Neural cell (in vitro differentiated cells): Measurements from ENCODE around the gene FOXN1.

ENCODE experiments used
- CTCF ChIP-seq: fragments of 450-650 bp; IDR thresholded peaks from 2 replicates; pipeline ENCODE4 v1.5.1; 2014; ENCODE audit warnings: antibody characterized with exemption, mild to moderate bottlenecking, moderate library complexity; ENCODE audit not compliant: poor library complexity, severe bottlenecking
- EP300 ChIP-seq: fragments of 450-650 bp; conservative IDR thresholded peaks from 2 replicates; pipeline ENCODE4 v1.6.1; 2014; ENCODE audit warnings: antibody characterized with exemption, mild to moderate bottlenecking, moderate library complexity; ENCODE audit not compliant: poor library complexity, severe bottlenecking
- EZH2 ChIP-seq: fragments of 200-600, 300-800 bp; shearing (Covaris generic), sonication (generic); IDR thresholded peaks from 2 replicates; pipeline ENCODE4 v1.6.1; 2014; ENCODE audit warnings: antibody characterized with exemption, low read length, borderline replicate concordance, mild to moderate bottlenecking; ENCODE audit not compliant: insufficient read depth, poor library complexity, severe bottlenecking
- MXI1 ChIP-seq: fragments of 450-650 bp; conservative IDR thresholded peaks from 2 replicates; pipeline ENCODE4 v1.6.1; 2014; ENCODE audit warnings: antibody characterized with exemption, mild to moderate bottlenecking; ENCODE audit not compliant: poor library complexity, severe bottlenecking
- POLR2AphosphoS5 ChIP-seq: IDR thresholded peaks from 2 replicates; pipeline ENCODE4 v1.6.1; 2012
- RAD21 ChIP-seq: fragments of 450-650 bp; conservative IDR thresholded peaks from 2 replicates; pipeline ENCODE4 v1.6.1; 2014; ENCODE audit warnings: antibody characterized with exemption, mild to moderate bottlenecking, moderate library complexity
- SMC3 ChIP-seq: fragments of 450-650 bp; conservative IDR thresholded peaks from 2 replicates; pipeline ENCODE4 v1.6.1; 2014; ENCODE audit warnings: antibody characterized with exemption, mild to moderate bottlenecking, moderate library complexity; ENCODE audit not compliant: poor library complexity
- TAF1 ChIP-seq: IDR thresholded peaks from 2 replicates; pipeline ENCODE4 v1.6.1; 2012; ENCODE audit warnings: low read depth
- TF ChIP-seq, protein P1 (sequence below): IDR thresholded peaks from 2 replicates; pipeline ENCODE4 v1.6.1; 2012; ENCODE audit warnings: borderline replicate concordance

DNA sequence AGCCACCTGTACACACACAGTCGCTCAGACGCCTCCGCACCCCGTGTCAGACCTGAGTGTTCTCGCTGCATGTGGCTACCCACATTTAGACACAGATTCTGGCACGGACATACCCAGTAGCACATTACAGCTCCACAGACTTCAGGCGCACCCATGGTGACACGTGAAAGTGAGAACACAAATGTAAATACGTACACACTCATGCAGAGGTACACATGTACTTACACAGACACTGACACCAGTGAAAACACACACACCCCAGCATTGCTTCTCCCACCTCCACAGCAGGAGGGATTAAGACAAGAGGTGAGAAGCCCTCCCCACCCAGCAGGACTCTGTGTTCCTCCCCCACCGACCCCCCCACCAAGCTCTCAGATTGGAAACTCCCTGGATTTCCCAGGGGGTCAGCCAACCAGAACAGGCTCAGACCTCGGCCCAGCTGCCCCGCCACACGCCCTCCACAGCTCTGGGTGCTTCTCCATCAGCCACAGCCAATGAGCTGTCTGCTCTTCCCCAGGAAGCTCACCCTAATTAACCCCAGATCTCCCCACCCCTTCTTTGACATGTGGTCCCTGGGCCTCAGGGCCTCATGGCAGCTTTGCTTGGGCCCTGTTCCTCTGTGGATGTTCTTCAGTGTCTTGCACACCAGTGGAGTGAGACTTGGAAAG lies 5.3 kb upstream of the FOXN1 start:
- TF ChIP-seq CTCF = no peak
- TF ChIP-seq TAF1 = no peak
- no peak for TF ChIP-seq POLR2AphosphoS5
- no peak for TF ChIP-seq EZH2
- no peak for TF ChIP-seq MXI1
- TF ChIP-seq SMC3 = no peak
- TF ChIP-seq, protein P1, sequence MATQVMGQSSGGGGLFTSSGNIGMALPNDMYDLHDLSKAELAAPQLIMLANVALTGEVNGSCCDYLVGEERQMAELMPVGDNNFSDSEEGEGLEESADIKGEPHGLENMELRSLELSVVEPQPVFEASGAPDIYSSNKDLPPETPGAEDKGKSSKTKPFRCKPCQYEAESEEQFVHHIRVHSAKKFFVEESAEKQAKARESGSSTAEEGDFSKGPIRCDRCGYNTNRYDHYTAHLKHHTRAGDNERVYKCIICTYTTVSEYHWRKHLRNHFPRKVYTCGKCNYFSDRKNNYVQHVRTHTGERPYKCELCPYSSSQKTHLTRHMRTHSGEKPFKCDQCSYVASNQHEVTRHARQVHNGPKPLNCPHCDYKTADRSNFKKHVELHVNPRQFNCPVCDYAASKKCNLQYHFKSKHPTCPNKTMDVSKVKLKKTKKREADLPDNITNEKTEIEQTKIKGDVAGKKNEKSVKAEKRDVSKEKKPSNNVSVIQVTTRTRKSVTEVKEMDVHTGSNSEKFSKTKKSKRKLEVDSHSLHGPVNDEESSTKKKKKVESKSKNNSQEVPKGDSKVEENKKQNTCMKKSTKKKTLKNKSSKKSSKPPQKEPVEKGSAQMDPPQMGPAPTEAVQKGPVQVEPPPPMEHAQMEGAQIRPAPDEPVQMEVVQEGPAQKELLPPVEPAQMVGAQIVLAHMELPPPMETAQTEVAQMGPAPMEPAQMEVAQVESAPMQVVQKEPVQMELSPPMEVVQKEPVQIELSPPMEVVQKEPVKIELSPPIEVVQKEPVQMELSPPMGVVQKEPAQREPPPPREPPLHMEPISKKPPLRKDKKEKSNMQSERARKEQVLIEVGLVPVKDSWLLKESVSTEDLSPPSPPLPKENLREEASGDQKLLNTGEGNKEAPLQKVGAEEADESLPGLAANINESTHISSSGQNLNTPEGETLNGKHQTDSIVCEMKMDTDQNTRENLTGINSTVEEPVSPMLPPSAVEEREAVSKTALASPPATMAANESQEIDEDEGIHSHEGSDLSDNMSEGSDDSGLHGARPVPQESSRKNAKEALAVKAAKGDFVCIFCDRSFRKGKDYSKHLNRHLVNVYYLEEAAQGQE = no peak
- TF ChIP-seq EP300 = no peak
- no peak for TF ChIP-seq RAD21
